ENCODE measurements around the gene PKD1L1.
A peak's percentile ranks its signal among the peaks of the same experiment; 100 is the strongest.

PKD1L1 gene

GRCh38 chr7:47817917-47818316, 130.3 kb downstream of the PKD1L1 start:
- TF ChIP-seq CTCF (IDR thresholded peaks at IDR 0.05; ENCODE audit: control insufficient read depth, insufficient read depth, low read depth, low read length, missing control alignments) = no peak
- no peak overlapping the region for H3K4me3 ChIP-seq (ENCODE audit: control insufficient read depth, low read depth, low read length)
- DNase-seq (ENCODE audit: low read depth) = no peak

DNA sequence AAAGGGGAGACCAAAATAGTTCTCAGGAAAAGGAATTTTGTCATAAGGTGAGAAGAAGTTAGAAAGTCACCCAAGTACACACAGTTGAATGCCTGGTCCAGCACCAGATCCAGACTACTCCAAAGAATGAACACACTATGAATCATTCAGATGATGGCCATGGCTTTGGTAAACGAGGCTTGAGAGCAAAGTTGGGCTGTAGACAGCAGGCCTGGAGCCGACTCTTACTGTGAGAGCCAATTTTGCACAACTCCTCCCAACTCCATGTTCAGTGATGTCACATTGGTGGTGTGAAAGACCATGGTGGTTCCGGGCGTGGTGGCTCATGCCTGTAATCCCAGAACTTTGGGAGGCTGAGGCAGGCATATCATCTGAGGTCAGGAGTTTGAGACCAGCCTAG, 131.6 kb downstream of the PKD1L1 start:
- no peak for TF ChIP-seq CTCF (IDR thresholded peaks at IDR 0.05; ENCODE audit: control insufficient read depth, insufficient read depth, low read depth, low read length, missing control alignments)
- H3K4me3 ChIP-seq (ENCODE audit: control insufficient read depth, low read depth, low read length) = no peak overlapping the region
- peak; percentile 31 for DNase-seq (ENCODE audit: low read depth)

- H3K4me3 ChIP-seq (ENCODE audit: control insufficient read depth, low read depth, low read length) = no peak overlapping the region
- no peak for TF ChIP-seq CTCF (IDR thresholded peaks at IDR 0.05; ENCODE audit: control insufficient read depth, insufficient read depth, low read depth, low read length, missing control alignments)
Measured at GRCh38 chr7:47815867-47816266, 132.4 kb downstream of the PKD1L1 start.

GRCh38 chr7:47814905-47815613, 133.2 kb downstream of the PKD1L1 start:
- DNase-seq (ENCODE audit: low read depth) = no peak
- H3K4me3 ChIP-seq (ENCODE audit: control insufficient read depth, low read depth, low read length) = no peak overlapping the region
- no peak for TF ChIP-seq CTCF (IDR thresholded peaks at IDR 0.05; ENCODE audit: control insufficient read depth, insufficient read depth, low read depth, low read length, missing control alignments)

More at GRCh38 chr7:47815867-47816266, 132.4 kb downstream of the PKD1L1 start:
- DNase-seq (ENCODE audit: low read depth) = no peak

DNA sequence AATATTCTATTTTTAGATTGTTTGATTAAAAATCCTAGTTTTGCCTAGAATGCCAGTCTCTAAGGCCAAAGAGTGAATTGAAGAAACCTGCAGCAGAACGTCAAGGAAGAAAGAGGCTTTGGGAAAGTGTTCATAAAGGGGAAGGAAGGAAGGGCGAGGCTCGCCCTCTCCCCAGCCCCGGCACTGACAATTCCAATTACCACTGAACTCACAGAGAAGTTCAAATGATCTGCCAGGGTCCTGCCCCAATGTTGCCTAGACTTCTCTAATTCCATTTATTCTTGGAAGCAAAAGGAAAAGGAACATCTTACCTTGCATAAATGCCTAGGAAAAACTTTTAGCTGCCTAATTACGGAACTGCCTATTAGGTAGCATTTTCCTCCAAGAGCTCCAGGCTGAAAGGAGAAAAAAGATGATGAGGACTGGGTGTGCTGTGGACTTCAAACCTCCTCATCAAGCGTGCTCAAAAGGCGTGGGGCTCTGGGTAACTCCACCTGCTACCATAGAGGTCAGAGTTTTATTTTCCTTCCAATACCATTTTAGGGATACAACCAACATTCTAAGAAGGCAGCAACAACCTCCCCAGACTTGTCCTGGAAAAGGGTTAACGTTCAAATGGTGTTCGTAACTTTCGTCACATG, 134.5 kb downstream of the PKD1L1 start:
- no peak for DNase-seq (ENCODE audit: low read depth)
- H3K4me3 ChIP-seq (ENCODE audit: control insufficient read depth, low read depth, low read length) = no peak overlapping the region
- TF ChIP-seq CTCF (IDR thresholded peaks at IDR 0.05; ENCODE audit: control insufficient read depth, insufficient read depth, low read depth, low read length, missing control alignments) = no peak

- DNase-seq (ENCODE audit: low read depth) = no peak
- TF ChIP-seq CTCF (IDR thresholded peaks at IDR 0.05; ENCODE audit: control insufficient read depth, insufficient read depth, low read depth, low read length, missing control alignments) = no peak
- no peak overlapping the region for H3K4me3 ChIP-seq (ENCODE audit: control insufficient read depth, low read depth, low read length)
Measured at GRCh38 chr7:47812429-47813136, 135.7 kb downstream of the PKD1L1 start.

Measured in AG09309 (cell line).